Measurements from ENCODE around the gene SLC2A6. TPM values are rescaled to one million over a fixed set of nuclear protein-coding genes. Genes with fewer than 3 reads are reported as not detected.

Gene SLC2A6
- total RNA-seq, 1 experiment from 2014 or later, result 18.7 TPM

DNA sequence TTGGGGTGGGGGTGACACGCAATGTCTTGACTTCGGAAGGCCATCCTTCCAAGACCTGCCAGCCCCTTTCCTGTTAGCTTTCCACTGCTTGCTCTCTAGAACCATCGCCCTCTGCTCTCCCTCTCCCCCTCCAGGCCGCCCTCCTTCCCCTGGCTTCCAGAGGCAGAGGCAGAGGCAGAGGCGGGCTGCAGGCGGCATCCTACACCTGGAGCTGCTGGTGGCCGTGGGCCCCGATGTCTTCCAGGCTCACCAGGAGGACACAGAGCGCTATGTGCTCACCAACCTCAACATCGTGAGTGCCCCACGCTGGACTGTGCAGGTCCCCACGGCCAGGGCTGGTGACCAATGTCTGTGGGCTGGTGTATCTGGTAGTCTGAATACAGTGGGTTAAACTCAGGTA lies 54.7 kb downstream of the SLC2A6 start:
- Histone ChIP-seq H4K8ac (replicated peaks; ENCODE audit: insufficient read length, low read depth, low read length) (no peak overlapping the region), H3K56ac (ENCODE audit: insufficient read length, low read depth, low read length) (no peak overlapping the region), H3K4ac (ENCODE audit: low read depth, low read length) (no peak overlapping the region), H3K4me1 (ENCODE audit: insufficient read depth, low read length) (no peaks in the 10 kb centered on the region), H3K23me2 (ENCODE audit: insufficient read length, low read depth, low read length, poor library complexity, severe bottlenecking) (peaks cover 2% of the 10 kb centered on the region), H2BK20ac (ENCODE audit: low read depth, low read length, poor library complexity, severe bottlenecking) (no peak overlapping the region), H3K9ac (ENCODE audit: extremely low read depth, insufficient read length, low read length) (no peak overlapping the region), H2AK5ac (ENCODE audit: insufficient read length, low read length) (no peak overlapping the region), H3K79me2 (ENCODE audit: insufficient read depth, low read length) (no peaks in the 10 kb centered on the region), H2BK120ac (ENCODE audit: low read depth, low read length, poor library complexity, severe bottlenecking) (no peak overlapping the region), H3K4me2 (ENCODE audit: insufficient read depth, insufficient read length, low read length) (no peak overlapping the region), H3K9me3 (ENCODE audit: control insufficient read depth, low read depth, low read length) (no peaks in the 10 kb centered on the region), H4K91ac (ENCODE audit: insufficient read length, low read depth, low read length) (no peak overlapping the region), H3K14ac (ENCODE audit: insufficient read depth, low read length) (no peak overlapping the region; the same call in 1 of the 2 replicates), H2AFZ (ENCODE audit: low read length) (no peak overlapping the region), H2BK12ac (ENCODE audit: insufficient read length, low read depth, low read length) (no peak overlapping the region), H3K18ac (ENCODE audit: insufficient read length, low read depth, low read length) (no peak overlapping the region), H3T11ph (ENCODE audit: low read length) (no peak overlapping the region), H3K27ac (ENCODE audit: insufficient read length, low read depth, low read length) (no peak overlapping the region), H4K20me1 (ENCODE audit: control insufficient read depth, insufficient read depth, insufficient read length) (no peaks in the 10 kb centered on the region), H2BK15ac (ENCODE audit: low read depth, low read length) (no peak overlapping the region), H3K79me1 (ENCODE audit: insufficient read depth, low read depth, low read length, poor library complexity, severe bottlenecking) (no peaks in the 10 kb centered on the region), H3K23ac (ENCODE audit: insufficient read length, low read depth, low read length) (no peak overlapping the region), H3K27me3 (ENCODE audit: insufficient read depth, low read length) (no peaks in the 10 kb centered on the region), H4K5ac (ENCODE audit: insufficient read length, low read depth, low read length) (no peak overlapping the region), H2BK5ac (ENCODE audit: insufficient read length, low read length) (no peak overlapping the region)
- TF ChIP-seq, protein P1, sequence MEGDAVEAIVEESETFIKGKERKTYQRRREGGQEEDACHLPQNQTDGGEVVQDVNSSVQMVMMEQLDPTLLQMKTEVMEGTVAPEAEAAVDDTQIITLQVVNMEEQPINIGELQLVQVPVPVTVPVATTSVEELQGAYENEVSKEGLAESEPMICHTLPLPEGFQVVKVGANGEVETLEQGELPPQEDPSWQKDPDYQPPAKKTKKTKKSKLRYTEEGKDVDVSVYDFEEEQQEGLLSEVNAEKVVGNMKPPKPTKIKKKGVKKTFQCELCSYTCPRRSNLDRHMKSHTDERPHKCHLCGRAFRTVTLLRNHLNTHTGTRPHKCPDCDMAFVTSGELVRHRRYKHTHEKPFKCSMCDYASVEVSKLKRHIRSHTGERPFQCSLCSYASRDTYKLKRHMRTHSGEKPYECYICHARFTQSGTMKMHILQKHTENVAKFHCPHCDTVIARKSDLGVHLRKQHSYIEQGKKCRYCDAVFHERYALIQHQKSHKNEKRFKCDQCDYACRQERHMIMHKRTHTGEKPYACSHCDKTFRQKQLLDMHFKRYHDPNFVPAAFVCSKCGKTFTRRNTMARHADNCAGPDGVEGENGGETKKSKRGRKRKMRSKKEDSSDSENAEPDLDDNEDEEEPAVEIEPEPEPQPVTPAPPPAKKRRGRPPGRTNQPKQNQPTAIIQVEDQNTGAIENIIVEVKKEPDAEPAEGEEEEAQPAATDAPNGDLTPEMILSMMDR (conservative IDR thresholded peaks at IDR 0.05), result no peak
- H3K36me3 Mint-ChIP-seq (ENCODE audit: insufficient read depth in 1 of 3, low read depth in 3 of 3), result peaks cover 0 to 12% (median 5%) of the 10 kb centered on the region in 3 experiments; a peak in 6 of 7 replicates
- no peak overlapping the region; a peak in 1 of 7 replicates for H3K27ac Mint-ChIP-seq
- peaks cover 4% of the 10 kb centered on the region in 2 experiments; a peak in 4 of 5 replicates for H3K9me3 Mint-ChIP-seq
- DNase-seq, result no peak
- no peak overlapping the region for H3K4me3 Mint-ChIP-seq
- peaks cover 14% of the 10 kb centered on the region for H3K27me3 Mint-ChIP-seq (ENCODE audit: low read depth)
- WGBS (ENCODE audit: extremely low coverage, insufficient read length, low lambda C conversion rate), result no CpG with 5 or more reads among the region's 12 CpGs
- H3K4me1 Mint-ChIP-seq, result peaks cover 24 to 29% of the 10 kb centered on the region in 2 experiments
